GM15510 (cell line): ENCODE results near the gene EVC2.

Experiments used
- POLR2A ChIP-seq: IDR thresholded peaks from 3 replicates; pipeline ENCODE4 v1.6.1; 2011; ENCODE audit warnings: borderline replicate concordance; ENCODE audit not compliant: insufficient read length; ENCODE audit errors: extremely low read depth

Gene EVC2

GRCh38 chr4:5747738-5748375 is 39.5 kb upstream of the EVC2 start:
- TF ChIP-seq POLR2A: no peak

DNA sequence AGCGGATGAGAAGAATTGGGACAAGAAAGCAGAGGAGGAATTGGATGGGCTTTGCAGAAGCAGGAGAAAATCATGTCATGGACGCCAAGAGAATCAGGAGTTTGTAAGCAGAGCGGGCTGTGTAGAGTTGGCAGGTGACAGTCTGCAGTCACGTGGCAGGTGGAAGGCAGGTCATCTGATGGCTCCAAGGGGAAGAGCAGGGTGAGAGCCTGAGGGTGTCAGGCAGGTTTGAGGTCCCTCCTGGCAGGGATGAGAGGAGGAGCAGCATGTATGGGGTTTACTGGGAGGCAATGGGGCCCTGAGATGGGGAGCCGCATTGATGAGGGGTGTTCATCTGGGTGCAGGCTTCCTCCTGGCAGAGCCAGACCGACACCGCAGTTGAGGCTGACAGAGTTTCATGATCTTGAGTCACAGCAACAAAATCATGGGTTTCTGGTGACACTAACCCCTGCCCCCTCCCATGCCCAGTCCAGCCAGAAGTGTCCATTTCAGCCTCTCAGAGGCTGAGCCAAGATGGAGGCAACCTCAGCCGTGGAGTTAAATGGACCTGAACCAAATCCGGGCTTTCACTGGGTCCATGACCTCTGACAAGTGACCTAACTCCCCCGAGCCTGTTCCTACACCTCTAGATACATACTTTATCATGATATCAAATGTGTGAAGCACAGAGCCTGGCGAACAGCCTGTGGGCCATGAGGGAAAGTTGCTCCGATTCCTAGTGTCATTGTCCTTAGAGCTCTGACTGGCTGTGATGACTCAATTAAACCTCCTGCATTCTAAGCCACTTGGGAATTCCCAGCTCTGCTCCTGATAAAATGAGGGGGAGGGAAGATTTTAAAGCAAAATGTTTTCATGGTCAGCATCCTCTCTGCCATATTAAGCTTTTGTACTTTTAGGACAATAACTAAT is 38.7 kb upstream of the EVC2 start:
- TF ChIP-seq POLR2A: no peak

DNA sequence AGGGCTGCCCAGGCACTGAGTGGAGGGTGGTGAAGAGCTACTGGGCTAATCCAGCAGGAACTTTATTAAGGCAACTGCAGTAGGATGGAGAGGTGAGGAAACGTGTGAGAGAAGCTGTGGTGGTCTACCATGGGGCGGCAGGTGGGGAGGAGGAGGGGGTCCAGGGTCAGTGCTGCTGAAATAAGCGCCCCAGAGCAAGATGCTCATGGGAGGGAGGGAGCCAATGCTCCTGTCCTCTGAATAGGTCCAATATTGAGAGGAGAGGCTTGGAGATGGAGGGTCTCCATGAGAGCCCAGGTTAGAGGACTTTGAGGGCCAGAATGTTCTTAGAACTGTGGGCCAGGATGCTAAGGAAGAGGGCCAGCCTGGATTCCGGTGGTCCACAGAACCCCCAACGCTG is 37.9 kb upstream of the EVC2 start:
- no peak for TF ChIP-seq POLR2A

DNA sequence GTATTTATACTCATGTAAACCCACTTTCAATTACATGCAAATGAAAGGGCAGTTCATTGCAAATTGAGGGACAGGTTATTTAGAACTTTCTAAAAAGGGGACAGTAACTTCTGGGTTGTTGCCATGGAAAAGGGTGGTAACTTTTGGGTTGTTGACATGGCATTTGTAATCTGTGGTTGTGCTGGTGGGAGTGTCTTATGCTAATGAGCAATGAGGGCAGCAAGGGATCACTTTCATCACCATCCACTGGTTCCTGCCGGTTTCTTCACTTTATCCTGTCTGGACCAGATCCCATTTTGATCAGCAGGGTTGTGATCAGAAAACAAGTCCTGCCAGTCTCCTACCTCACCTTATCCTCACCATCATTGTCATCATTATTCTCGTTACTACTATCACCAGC is 34.6 kb upstream of the EVC2 start:
- no peak for TF ChIP-seq POLR2A

- TF ChIP-seq POLR2A: no peak
Measured at GRCh38 chr4:5742388-5742787, 34.0 kb upstream of the EVC2 start.

GRCh38 chr4:5738061-5738460 is 29.7 kb upstream of the EVC2 start:
- TF ChIP-seq POLR2A: no peak

DNA sequence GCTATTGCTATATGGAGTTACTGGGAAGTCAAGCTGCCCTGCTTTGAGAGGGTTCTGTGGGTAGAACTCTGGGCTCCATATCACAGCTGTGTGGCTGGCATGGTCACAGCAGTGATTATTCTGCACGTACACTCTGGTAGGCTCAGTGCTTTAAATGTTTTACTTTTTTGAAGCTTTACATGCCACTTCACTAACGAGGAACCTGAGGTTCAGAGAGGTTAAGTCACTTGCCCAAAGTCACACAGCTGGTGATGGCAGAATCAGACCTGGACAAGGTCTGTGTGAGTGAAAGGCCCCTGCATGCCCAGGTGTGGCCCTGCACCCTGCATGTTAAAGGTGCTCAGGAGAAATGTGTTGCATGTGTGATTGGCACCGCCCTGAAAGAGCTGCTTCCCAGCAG is 27.1 kb upstream of the EVC2 start:
- TF ChIP-seq POLR2A: no peak

DNA sequence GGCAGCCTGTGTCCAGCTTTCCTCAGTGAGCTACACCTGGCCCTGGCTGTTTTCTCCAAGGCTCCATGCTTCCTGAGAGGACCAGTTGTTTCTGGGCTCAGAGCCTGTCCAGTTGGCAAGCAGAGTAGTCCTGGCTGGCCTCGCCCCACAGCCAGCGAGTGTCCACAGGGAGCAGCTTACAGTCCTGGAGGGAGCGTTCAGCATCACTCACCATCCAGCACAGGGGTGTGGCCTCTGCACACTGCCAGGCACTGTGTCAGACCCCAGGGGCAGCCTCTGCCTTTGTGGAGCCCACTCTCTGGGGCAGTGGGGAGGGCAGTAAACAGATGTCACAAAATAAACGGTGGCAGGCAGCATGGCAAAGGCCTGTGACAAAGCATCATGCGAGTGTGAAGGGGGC is 26.5 kb upstream of the EVC2 start:
- no peak for TF ChIP-seq POLR2A

DNA sequence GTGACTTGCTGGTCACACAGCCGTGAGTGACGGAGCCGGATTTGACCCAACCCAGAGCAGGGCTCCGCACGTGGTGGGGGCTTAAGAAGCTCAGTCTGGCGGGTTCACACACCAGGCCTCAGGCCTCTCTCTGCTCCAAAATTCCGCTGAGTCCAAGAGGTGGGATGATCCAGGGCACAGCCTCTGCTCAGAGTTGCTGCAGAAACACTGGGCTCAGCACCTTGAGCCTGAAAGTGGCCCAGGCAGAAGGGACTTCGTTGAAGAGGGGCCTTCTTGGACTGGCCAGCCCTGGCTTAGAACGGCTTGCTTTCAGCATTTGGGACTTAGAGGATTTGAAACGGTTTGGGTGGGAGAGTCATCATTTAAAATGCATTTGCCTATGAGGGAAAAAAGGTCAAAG is 23.8 kb upstream of the EVC2 start:
- TF ChIP-seq POLR2A: no peak

DNA sequence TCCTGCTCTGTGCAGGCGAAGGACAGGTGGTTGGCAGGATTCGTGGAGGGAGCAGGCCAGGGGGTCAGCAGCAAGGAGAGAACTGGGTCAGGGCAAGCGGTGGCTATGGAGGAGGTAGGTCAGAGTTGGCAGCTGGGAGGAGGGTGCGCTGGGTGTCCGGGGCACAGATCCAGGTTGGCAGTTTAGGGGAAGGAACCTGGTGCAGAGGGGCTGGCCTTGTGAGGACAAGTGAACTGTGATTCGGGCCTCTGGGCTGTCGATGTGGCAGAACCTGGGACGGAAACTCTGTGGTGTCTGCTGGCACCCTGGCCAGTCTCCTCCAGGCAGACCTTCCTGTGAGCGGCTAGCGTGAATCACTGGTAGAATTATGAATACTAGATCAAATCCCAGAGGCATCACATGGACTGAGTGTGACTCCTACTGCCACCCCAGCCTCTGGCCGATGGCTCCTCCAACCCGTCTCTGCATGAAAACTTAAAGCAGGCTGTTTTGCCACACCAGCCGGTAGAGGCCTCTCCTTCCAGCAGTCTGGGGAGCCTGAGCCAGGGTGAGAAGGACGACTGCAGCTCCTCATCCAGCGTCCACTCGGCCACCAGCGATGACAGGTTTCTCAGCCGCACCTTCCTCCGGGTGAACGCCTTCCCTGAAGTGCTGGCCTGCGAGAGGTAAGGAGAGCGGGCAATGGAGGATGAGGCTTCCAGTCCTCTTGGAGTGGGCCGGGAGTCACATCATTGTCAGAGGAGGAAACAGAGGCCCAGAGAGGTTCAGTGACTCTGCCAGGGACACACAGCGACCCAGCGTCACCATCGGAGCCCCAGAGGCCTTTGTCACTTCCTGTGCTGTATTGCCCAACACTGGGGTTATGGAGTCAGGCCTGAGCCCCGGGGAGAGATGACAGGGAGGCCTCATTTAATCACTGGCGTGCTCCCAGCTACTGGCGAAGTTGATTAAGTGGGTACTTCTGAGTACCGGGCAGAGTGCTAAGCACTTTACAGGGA is 22.9 kb upstream of the EVC2 start:
- no peak for TF ChIP-seq POLR2A

DNA sequence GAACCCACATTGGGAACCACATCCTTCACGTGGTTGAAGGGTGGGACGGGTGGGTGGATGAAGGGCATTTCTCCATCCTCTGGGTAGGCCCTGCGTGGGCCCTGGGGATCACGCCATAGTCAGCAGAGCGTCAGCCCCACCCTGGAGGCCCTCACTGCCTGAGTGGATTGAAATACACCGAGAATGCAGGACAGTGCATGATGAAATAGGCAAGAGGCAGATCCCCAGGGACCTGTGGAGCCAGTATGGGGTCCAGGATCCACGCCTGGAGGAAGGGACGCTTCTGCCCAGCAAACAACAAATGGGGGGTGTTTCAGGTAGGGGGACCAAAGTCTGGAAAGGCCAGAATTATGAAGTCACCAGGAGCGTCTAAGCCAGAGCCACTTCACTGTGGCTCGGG is 22.1 kb upstream of the EVC2 start:
- TF ChIP-seq POLR2A: no peak

DNA sequence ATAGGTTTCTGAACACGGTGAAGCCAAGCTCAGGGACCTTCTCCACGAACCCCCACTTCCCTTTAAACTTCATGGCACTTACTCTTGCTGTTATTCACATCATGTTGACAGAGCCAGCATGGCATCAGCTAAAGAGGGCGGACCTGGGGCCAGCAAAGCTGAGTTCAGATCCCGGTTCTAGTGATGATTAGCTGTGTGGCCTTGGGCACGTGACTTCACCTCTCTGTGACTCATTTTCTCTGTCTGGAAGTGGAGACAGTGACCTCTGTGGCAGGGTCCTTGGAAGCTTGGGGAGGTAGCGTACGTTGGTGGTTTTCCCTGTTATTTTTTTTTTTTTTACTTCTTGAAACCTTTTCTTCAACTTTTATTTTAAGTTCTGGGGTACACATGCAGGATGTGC is 16.0 kb upstream of the EVC2 start:
- TF ChIP-seq POLR2A: no peak

- no peak for TF ChIP-seq POLR2A
Measured at GRCh38 chr4:5722328-5722727, 14.0 kb upstream of the EVC2 start.

- no peak for TF ChIP-seq POLR2A
Measured at GRCh38 chr4:5721923-5722322, 13.6 kb upstream of the EVC2 start.

DNA sequence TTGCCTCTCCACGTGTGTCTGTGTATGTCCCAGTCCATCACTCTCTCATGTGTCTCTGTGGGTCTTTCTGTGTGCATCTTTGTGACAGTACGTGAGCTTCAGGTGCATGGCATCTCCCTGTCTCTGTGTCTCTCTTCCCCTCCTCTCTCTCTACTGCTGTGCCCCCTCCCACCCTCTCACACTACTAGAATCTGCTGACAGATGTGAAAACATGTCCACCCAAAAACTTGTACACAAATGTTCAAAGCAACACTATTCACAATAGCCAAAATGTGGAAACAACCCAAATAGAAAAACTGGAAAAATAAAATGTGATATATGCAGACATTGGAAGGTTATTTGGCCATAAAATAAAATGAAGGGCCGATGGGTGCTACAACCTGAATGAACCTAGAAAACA is 12.6 kb upstream of the EVC2 start:
- no peak for TF ChIP-seq POLR2A
